HepG2 (cell line): ENCODE measurements around the gene RERG. TPM values are rescaled to one million over a fixed set of nuclear protein-coding genes. Genes with fewer than 3 reads are reported as not detected.

Experiments used
- ATAC-seq: fragments of 200-7000 bp; cut with Tn5 transposase; 3 replicates; pipeline ENCODE4 v1.9.1; 2020; ENCODE audit warnings: mild to moderate bottlenecking, moderate library complexity
- BruUV-seq: library from RNA; stranded (reverse); fragments of 400-500 nt; replicated peaks from 2 replicates; lab custom pipeline; 2021; lab: Mats Ljungman, UMichigan
- CTCF ChIA-PET: fragments of 300-600 bp; formaldehyde crosslinking; extraction: SDS; loops from one replicate; lab custom pipeline; 2021; ENCODE audit warnings: low total read pairs, inconsistent platforms, low intra/inter-chr PET ratio; lab: Yijun Ruan, JAX
- POLR2A ChIA-PET: fragments of 350-600 bp; sonication (Branson Sonifier 250); formaldehyde crosslinking; loops from one replicate; lab custom pipeline; 2020; ENCODE audit warnings: antibody characterized with exemption, inconsistent platforms; lab: Yijun Ruan, JAX
- DNase-seq: peaks from one replicate; pipeline ENCODE4 v3.0.0-alpha.2; 2015; ENCODE audit warnings: low spot score
- FAIRE-seq: peaks from 3 replicates; lab custom pipeline; 2011; peaks lifted over from hg19 to GRCh38; lab: Jason Lieb, UNC
- H2AFZ ChIP-seq: one replicate; pipeline ENCODE4 v1.6.1; 2011; ENCODE audit warnings: low read length, inconsistent platforms
- H3K27ac ChIP-seq: fragments of 300-600 bp; 3 replicates; pipeline ENCODE4 v1.8.0; 2011; ENCODE audit warnings: mixed run types, mild to moderate bottlenecking, mixed read lengths, low read length, inconsistent platforms; ENCODE audit not compliant: insufficient read depth; ENCODE audit errors: extremely low read length
- H3K27me3 ChIP-seq, 2 experiments: fragments of 200-600 bp in 1 of 2; 2 replicates in 1 of 2; 3 replicates in 1 of 2; pipeline versions ENCODE4 v1.6.0 to v1.8.0; 2011; ENCODE audit warnings: low read length in 2 of 2, mild to moderate bottlenecking in 2 of 2, moderate library complexity in 2 of 2, inconsistent platforms in 1 of 2; ENCODE audit not compliant: insufficient read depth in 2 of 2, control insufficient read depth in 1 of 2
- H3K36me3 ChIP-seq, 2 experiments: fragments of 200-600 bp in 1 of 2; replicated peaks in 1 of 2; 2 replicates in 1 of 2; 3 replicates in 1 of 2; pipeline versions ENCODE4 v1.5.1 to v1.8.0; 2011; ENCODE audit warnings: low read length in 2 of 2, inconsistent platforms in 1 of 2; ENCODE audit not compliant: insufficient read depth in 2 of 2, control insufficient read depth in 1 of 2
- H3K4me1 ChIP-seq: 2 replicates; pipeline ENCODE4 v1.5.1; 2012; ENCODE audit warnings: low read length, inconsistent platforms; ENCODE audit not compliant: insufficient read depth
- H3K4me2 ChIP-seq: 2 replicates; pipeline ENCODE4 v1.6.0; 2011; ENCODE audit warnings: low read depth, low read length, inconsistent platforms
- H3K4me3 ChIP-seq, 3 experiments: fragments of 200-600 bp in 1 of 3; sonication (generic), shearing (Covaris generic) in 1 of 3; replicated peaks in 1 of 3; 2 replicates each; pipeline ENCODE4 v1.5.1; 2011 to 2016; ENCODE audit warnings: low read length in 3 of 3, inconsistent platforms in 2 of 3, low read depth in 2 of 3, mild to moderate bottlenecking in 2 of 3, control low read depth in 1 of 3, mixed read lengths in 1 of 3; ENCODE audit not compliant: insufficient read depth in 1 of 3
- H3K79me2 ChIP-seq: one replicate; pipeline ENCODE4 v1.6.1; 2011; ENCODE audit warnings: low read length, inconsistent platforms; ENCODE audit not compliant: insufficient read depth
- H3K9ac ChIP-seq: 2 replicates; pipeline ENCODE4 v1.6.0; 2011; ENCODE audit warnings: mild to moderate bottlenecking, low read depth, low read length, inconsistent platforms; ENCODE audit not compliant: insufficient read depth
- H3K9me3 ChIP-seq: 2 replicates; pipeline ENCODE4 v1.5.1; 2012; ENCODE audit warnings: mild to moderate bottlenecking, low read length
- H4K20me1 ChIP-seq: 2 replicates; pipeline ENCODE4 v1.6.0; 2011; ENCODE audit warnings: inconsistent platforms, mild to moderate bottlenecking, low read length, moderate library complexity; ENCODE audit not compliant: insufficient read depth
- ATM ChIP-seq: fragments of 450-650 bp; IDR thresholded peaks from 2 replicates; pipeline ENCODE4 v1.7.1; 2017; ENCODE audit warnings: mild to moderate bottlenecking, borderline replicate concordance
- BRCA1 ChIP-seq: sonication (generic); formaldehyde crosslinking; IDR thresholded peaks from 2 replicates; pipeline ENCODE4 v1.4.0; 2020; ENCODE audit warnings: missing genetic modification reagents
- DNMT3B ChIP-seq: conservative IDR thresholded peaks from 2 replicates; pipeline ENCODE4 v1.6.1; 2016; ENCODE audit warnings: missing biosample characterization, control low read depth
- DPF2 ChIP-seq: sonication (generic); formaldehyde crosslinking; IDR thresholded peaks from 2 replicates; pipeline ENCODE4 v1.4.0; 2020; ENCODE audit warnings: mild to moderate bottlenecking, low read depth, missing genetic modification reagents, borderline replicate concordance
- HIC2 ChIP-seq: sonication (generic); formaldehyde crosslinking; IDR thresholded peaks from 2 replicates; pipeline ENCODE4 v1.9.0; 2022; ENCODE audit warnings: low read depth, missing genetic modification reagents
- HIVEP1 ChIP-seq: sonication (generic); formaldehyde crosslinking; IDR thresholded peaks from 2 replicates; pipeline ENCODE4 v1.4.0; 2020; ENCODE audit warnings: mild to moderate bottlenecking, missing genetic modification reagents
- MIER3 ChIP-seq: IDR thresholded peaks from 2 replicates; pipeline ENCODE4 v1.6.1; 2016; ENCODE audit warnings: missing compliant biosample characterization, borderline replicate concordance
- MLX ChIP-seq: IDR thresholded peaks from 2 replicates; pipeline ENCODE4 v1.6.1; 2016
- NCOA5 ChIP-seq: sonication (generic); formaldehyde crosslinking; IDR thresholded peaks from 2 replicates; pipeline ENCODE4 v1.4.0; 2020; ENCODE audit warnings: missing genetic modification reagents
- NFE2L1 ChIP-seq: sonication (generic); formaldehyde crosslinking; IDR thresholded peaks from 2 replicates; pipeline ENCODE4 v1.4.0; 2020; ENCODE audit warnings: missing genetic modification reagents, mild to moderate bottlenecking, borderline replicate concordance
- SIX4 ChIP-seq: sonication (generic); formaldehyde crosslinking; IDR thresholded peaks from 2 replicates; pipeline ENCODE4 v1.4.0; 2020; ENCODE audit warnings: missing genetic modification reagents
- TARDBP ChIP-seq: sonication (generic); formaldehyde crosslinking; IDR thresholded peaks from 2 replicates; pipeline ENCODE4 v1.8.0; 2022; ENCODE audit warnings: mild to moderate bottlenecking, missing genetic modification reagents
- TCF12 ChIP-seq, 2 experiments: fragments of 450-650 bp in 1 of 2; sonication (generic) in 1 of 2; formaldehyde crosslinking in 1 of 2; IDR thresholded peaks; 2 replicates each; pipeline versions ENCODE4 v1.6.1 to v1.8.0; 2017 to 2022; ENCODE audit warnings: antibody characterized with exemption in 1 of 2, mild to moderate bottlenecking in 1 of 2, missing genetic modification reagents in 1 of 2, moderate library complexity in 1 of 2
- TEAD3 ChIP-seq: optimal IDR thresholded peaks from 2 replicates; pipeline ENCODE3; 2016; ENCODE audit warnings: borderline replicate concordance
- TIGD3 ChIP-seq: sonication (generic); formaldehyde crosslinking; IDR thresholded peaks from 2 replicates; pipeline ENCODE4 v1.5.1; 2020; ENCODE audit warnings: mild to moderate bottlenecking, missing genetic modification reagents, borderline replicate concordance
- ZNF530 ChIP-seq: sonication (generic); formaldehyde crosslinking; IDR thresholded peaks from 2 replicates; pipeline ENCODE4 v1.5.0; 2020; ENCODE audit warnings: low read depth, mild to moderate bottlenecking, missing genetic modification reagents
- ZNF616 ChIP-seq: sonication (generic); formaldehyde crosslinking; IDR thresholded peaks from 2 replicates; pipeline ENCODE4 v1.5.0; 2020; ENCODE audit warnings: low read depth, mild to moderate bottlenecking, missing genetic modification reagents
- ZNF841 ChIP-seq: sonication (generic); formaldehyde crosslinking; IDR thresholded peaks from 2 replicates; pipeline ENCODE4 v1.8.1; 2023; ENCODE audit warnings: missing genetic modification reagents, borderline replicate concordance
- in situ Hi-C: cut with HindIII; loops from 2 replicates; pipeline ENCODE4 v1.10.0; 2017; ENCODE audit warnings: low pct_unique_long_range_greater_than_20kb; ENCODE audit not compliant: extremely low pct_ligation_motif_present
- intact Hi-C: fragments of 100-400 bp; cut with micrococcal nuclease; formaldehyde crosslinking; loops from one replicate; pipeline ENCODE4 v1.10.0; 2022; ENCODE audit not compliant: unreplicated experiment
- polyA plus RNA-seq, 8 experiments: library from polyadenylated mRNA; depleted of rRNA in 3 of 8; stranded (reverse) in 7 of 8; unstranded in 1 of 8; fragments of >200 nt; fragmentation: Illumina TruSeq in 4 of 8; extraction: Trizol in 4 of 8; gene quantifications; 2 replicates each; pipeline versions ENCODE4 v1.2.1 to v1.2.3, GENCODE V29; 2011 to 2016; ENCODE audit warnings: low read depth in 4 of 8, missing spikeins in 1 of 8, mixed read lengths in 1 of 8; ENCODE audit not compliant: insufficient read depth in 1 of 8
- total RNA-seq, 5 experiments: library from RNA; depleted of rRNA; stranded (reverse); fragments of >200 nt; fragmentation: Illumina TruSeq; extraction: Trizol; gene quantifications; 2 replicates each; pipeline ENCODE4 v1.2.3, GENCODE V29; 2016; ENCODE audit warnings: low read depth in 1 of 5

RERG gene
- total and polyA plus RNA-seq, 2 of the 13 experiments (the other 11 are each of a cell fraction or from before 2014, with no cell fraction given): not detected

- TF ChIP-seq HIC2: no peak
- TF ChIP-seq ZNF841 (CRISPR knock-in tag): no peak
- TF ChIP-seq NFE2L1 (CRISPR knock-in tag): no peak
- no peak for TF ChIP-seq MIER3 (CRISPR knock-in tag)
These were observed 90.7 kb downstream of the RERG start (continued) for GRCh38 chr12:15130541-15130940.

- Histone ChIP-seq H3K4me1 (no peaks in the 10 kb centered on the region), H3K4me2 (no peak overlapping the region), H2AFZ (no peak overlapping the region), H3K79me2 (no peaks in the 10 kb centered on the region), H3K36me3 (no peaks in the 10 kb centered on the region), H3K9me3 (no peaks in the 10 kb centered on the region), H3K27ac (no peak overlapping the region), H3K9ac (no peak overlapping the region), H4K20me1 (no peaks in the 10 kb centered on the region), H3K4me3 (no peak overlapping the region), H3K27me3 (no peaks in the 10 kb centered on the region)
- ATAC-seq (no peak), FAIRE-seq (no peak), DNase-seq (no peak)
- in situ Hi-C loops: no loop called here
- BruUV-seq: no TSS peak
- CTCF ChIA-PET: no interaction called here
- intact Hi-C loops: no loop called here
- TF ChIP-seq MLX (no peak), TCF12 (IDR thresholded peaks at IDR 0.05) (no peak), TCF12 (CRISPR knock-in tag; IDR thresholded peaks at IDR 0.05) (no peak), ATM (no peak), SIX4 (no peak), HIVEP1 (CRISPR knock-in tag) (no peak), ZNF616 (CRISPR knock-in tag) (no peak), ZNF530 (CRISPR knock-in tag) (no peak), DNMT3B (CRISPR knock-in tag) (no peak), TIGD3 (CRISPR knock-in tag) (no peak), NCOA5 (no peak), TARDBP (CRISPR knock-in tag) (no peak), DPF2 (CRISPR knock-in tag) (no peak), TEAD3 (no peak), BRCA1 (CRISPR knock-in tag) (no peak)
- POLR2A ChIA-PET: no interaction called here
These were observed 97.8 kb downstream of the RERG start for GRCh38 chr12:15123401-15123800.
